GM12878 (cell line): Measurements from ENCODE around the gene MCM5. TPM values are rescaled to one million over a fixed set of nuclear protein-coding genes. Genes with fewer than 3 reads are reported as not detected.

Source experiments
- ATF7 ChIP-seq: fragments of 450-650 bp; IDR thresholded peaks from 2 replicates; pipeline ENCODE4 v1.6.1; 2016; ENCODE audit warnings: low read depth, mild to moderate bottlenecking
- BCL11A ChIP-seq: IDR thresholded peaks from 2 replicates; pipeline ENCODE4 v1.6.1; 2011; ENCODE audit warnings: low read depth, low read length
- FOXK2 ChIP-seq: fragments of 450-650 bp; IDR thresholded peaks from 2 replicates; pipeline ENCODE4 v1.6.1; 2017; ENCODE audit warnings: mild to moderate bottlenecking, moderate library complexity
- MEF2B ChIP-seq: fragments of 450-650 bp; IDR thresholded peaks from 2 replicates; pipeline ENCODE4 v1.6.1; 2018; ENCODE audit warnings: mild to moderate bottlenecking, moderate library complexity; ENCODE audit not compliant: partially characterized antibody, poor library complexity, severe bottlenecking
- RUNX3 ChIP-seq: IDR thresholded peaks from 2 replicates; pipeline ENCODE4 v1.6.1; 2012; ENCODE audit warnings: low read length, inconsistent platforms
- TARDBP ChIP-seq: IDR thresholded peaks from 2 replicates; pipeline ENCODE4 v1.6.1; 2016; ENCODE audit warnings: borderline replicate concordance
- YBX1 ChIP-seq: fragments of 450-650 bp; IDR thresholded peaks from 2 replicates; pipeline ENCODE4 v1.6.1; 2016; ENCODE audit warnings: antibody characterized with exemption
- ZBTB11 ChIP-seq: fragments of 450-650 bp; formaldehyde crosslinking; IDR thresholded peaks from 2 replicates; pipeline ENCODE4 v1.5.0; 2022; ENCODE audit warnings: mild to moderate bottlenecking, missing genetic modification characterization
- polyA plus RNA-seq, 11 experiments: library from polyadenylated mRNA; depleted of rRNA in 4 of 11; unstranded in 6 of 11; stranded (reverse) in 5 of 11; fragments of >200 nt; fragmentation: Nextera tagmentation in 4 of 11; fragmentation: Illumina TruSeq in 1 of 11; extraction: Ambion mirVana in 4 of 11; extraction: Trizol in 1 of 11; gene quantifications; 1 replicate in 1 of 11; 2 replicates in 10 of 11; pipeline versions ENCODE4 v1.2.1 to v1.2.3, GENCODE V29; 2011 to 2016; ENCODE audit warnings: inconsistent platforms in 2 of 11, missing spikeins in 2 of 11, low read depth in 1 of 11
- total RNA-seq, 4 experiments: library from RNA; depleted of rRNA in 3 of 4; stranded (reverse); fragments of >200 nt in 3 of 4; fragmentation: Illumina TruSeq in 1 of 4; extraction: Trizol in 1 of 4; gene quantifications; 2 replicates each; pipeline versions ENCODE4 v1.2.1 to v1.2.3, GENCODE V29; 2013 to 2021
- TF ChIP-seq, protein P1 (sequence below): fragments of 450-650 bp; IDR thresholded peaks from 2 replicates; pipeline ENCODE4 v1.6.1; 2018; ENCODE audit warnings: mild to moderate bottlenecking, low read depth, moderate library complexity; ENCODE audit not compliant: partially characterized antibody

Gene MCM5
- total and polyA plus RNA-seq, 10 of the 15 experiments (the other 5 are each of a cell fraction or from before 2014, with no cell fraction given) = 14.1 to 360 (median 164) TPM

GRCh38 chr22:35422936-35423335 lies 23.0 kb downstream of the MCM5 start (continued):
- TF ChIP-seq FOXK2 = no peak
- TF ChIP-seq MEF2B = no peak
- TF ChIP-seq, protein P1, sequence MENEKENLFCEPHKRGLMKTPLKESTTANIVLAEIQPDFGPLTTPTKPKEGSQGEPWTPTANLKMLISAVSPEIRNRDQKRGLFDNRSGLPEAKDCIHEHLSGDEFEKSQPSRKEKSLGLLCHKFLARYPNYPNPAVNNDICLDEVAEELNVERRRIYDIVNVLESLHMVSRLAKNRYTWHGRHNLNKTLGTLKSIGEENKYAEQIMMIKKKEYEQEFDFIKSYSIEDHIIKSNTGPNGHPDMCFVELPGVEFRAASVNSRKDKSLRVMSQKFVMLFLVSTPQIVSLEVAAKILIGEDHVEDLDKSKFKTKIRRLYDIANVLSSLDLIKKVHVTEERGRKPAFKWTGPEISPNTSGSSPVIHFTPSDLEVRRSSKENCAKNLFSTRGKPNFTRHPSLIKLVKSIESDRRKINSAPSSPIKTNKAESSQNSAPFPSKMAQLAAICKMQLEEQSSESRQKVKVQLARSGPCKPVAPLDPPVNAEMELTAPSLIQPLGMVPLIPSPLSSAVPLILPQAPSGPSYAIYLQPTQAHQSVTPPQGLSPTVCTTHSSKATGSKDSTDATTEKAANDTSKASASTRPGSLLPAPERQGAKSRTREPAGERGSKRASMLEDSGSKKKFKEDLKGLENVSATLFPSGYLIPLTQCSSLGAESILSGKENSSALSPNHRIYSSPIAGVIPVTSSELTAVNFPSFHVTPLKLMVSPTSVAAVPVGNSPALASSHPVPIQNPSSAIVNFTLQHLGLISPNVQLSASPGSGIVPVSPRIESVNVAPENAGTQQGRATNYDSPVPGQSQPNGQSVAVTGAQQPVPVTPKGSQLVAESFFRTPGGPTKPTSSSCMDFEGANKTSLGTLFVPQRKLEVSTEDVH = no peak
- no peak for TF ChIP-seq RUNX3
- TF ChIP-seq ZBTB11 (CRISPR knock-in tag) = no peak
- TF ChIP-seq YBX1 = no peak
- TF ChIP-seq BCL11A = no peak
- no peak for TF ChIP-seq TARDBP
- TF ChIP-seq ATF7 = no peak
